HCT116 (cell line): ENCODE measurements around the gene PRLR. TPM values are rescaled to one million over a fixed set of nuclear protein-coding genes. Genes with fewer than 3 reads are reported as not detected.

Experiments
- ATAC-seq: fragments of 200-7000 bp; cut with Tn5 transposase; 2 replicates; pipeline ENCODE4 v1.9.1; 2020; ENCODE audit warnings: mild to moderate bottlenecking, moderate library complexity
- BruUV-seq: library from RNA; stranded (reverse); fragments of 400-500 nt; replicated peaks from 2 replicates; lab custom pipeline; 2021; lab: Mats Ljungman, UMichigan
- CTCF ChIA-PET: fragments of 300-600 bp; sonication (Branson Sonifier 250); formaldehyde crosslinking; loops from one replicate; lab custom pipeline; 2021; ENCODE audit warnings: antibody characterized with exemption; lab: Charles Lee
- POLR2A ChIA-PET: fragments of 300-600, 350-600 bp; sonication (Branson Sonifier 250); formaldehyde crosslinking; loops from one replicate; lab custom pipeline; 2021; ENCODE audit warnings: antibody characterized with exemption; lab: Charles Lee
- RAD21 ChIA-PET, 2 experiments: fragments of 300-600 bp; sonication (Branson Sonifier 250); formaldehyde crosslinking; loops; one replicate each; lab custom pipeline; 2023; ENCODE audit warnings: low total read pairs in 2 of 2; ENCODE audit not compliant: uncharacterized antibody in 2 of 2, unreplicated experiment in 2 of 2, low non-redundant PET in 1 of 2; lab: Charles Lee
- DNase-seq: peaks from one replicate; pipeline ENCODE4 v3.0.0-alpha.2; 2010; ENCODE audit warnings: low read depth, low spot score
- H2AFZ ChIP-seq: fragments of 200-600 bp; shearing (Covaris generic), sonication (generic); 2 replicates; pipeline ENCODE4 v1.6.1; 2017; ENCODE audit warnings: low read depth, mixed run types, mixed read lengths, antibody characterized with exemption, low read length; ENCODE audit not compliant: poor library complexity, severe bottlenecking
- H3K27ac ChIP-seq: 2 replicates; pipeline ENCODE4 v1.5.1; 2012; ENCODE audit warnings: low read depth, low read length
- H3K27me3 ChIP-seq: fragments of 200-600 bp; sonication (generic); 2 replicates; pipeline ENCODE4 v1.6.1; 2016; ENCODE audit warnings: mixed run types, low read length, mixed read lengths; ENCODE audit not compliant: insufficient read depth
- H3K36me3 ChIP-seq, 2 experiments: fragments of 200-500 bp in 1 of 2; fragments of 200-600 bp in 1 of 2; sonication (Bioruptor generic) in 1 of 2; sonication (generic) in 1 of 2; 2 replicates each; pipeline versions ENCODE4 v1.5.1 to v1.6.1; 2014 to 2016; ENCODE audit warnings: low read length in 2 of 2, inconsistent platforms in 1 of 2, mixed read lengths in 1 of 2, mixed run types in 1 of 2; ENCODE audit not compliant: insufficient read depth in 2 of 2, control insufficient read depth in 1 of 2
- H3K4me1 ChIP-seq, 2 experiments: fragments of 200-600 bp in 1 of 2; sonication (generic) in 1 of 2; 2 replicates each; pipeline versions ENCODE4 v1.5.1 to v1.6.1; 2012 to 2017; ENCODE audit warnings: low read length in 2 of 2, inconsistent platforms in 1 of 2, mild to moderate bottlenecking in 1 of 2, mixed read lengths in 1 of 2, mixed run types in 1 of 2, moderate library complexity in 1 of 2; ENCODE audit not compliant: insufficient read depth in 2 of 2, control insufficient read depth in 1 of 2
- H3K4me2 ChIP-seq: fragments of 200-600 bp; sonication (generic); 2 replicates; pipeline ENCODE4 v1.6.1; 2017; ENCODE audit warnings: mixed run types, low read length, mixed read lengths
- H3K4me3 ChIP-seq, 2 experiments: fragments of 200-600 bp in 1 of 2; sonication (generic) in 1 of 2; replicated peaks in 1 of 2; 2 replicates each; pipeline ENCODE4 v1.5.1; 2011 to 2016; ENCODE audit warnings: low read length in 2 of 2, control low read depth in 1 of 2, low read depth in 1 of 2, mild to moderate bottlenecking in 1 of 2, mixed read lengths in 1 of 2, mixed run types in 1 of 2
- H3K79me2 ChIP-seq: fragments of 200-600 bp; sonication (generic); 2 replicates; pipeline ENCODE4 v1.6.1; 2017; ENCODE audit warnings: mild to moderate bottlenecking, mixed run types, low read length, moderate library complexity, mixed read lengths; ENCODE audit not compliant: insufficient read depth
- H3K9ac ChIP-seq: fragments of 200-600 bp; sonication (generic); 2 replicates; pipeline ENCODE4 v1.6.1; 2016; ENCODE audit warnings: low read length, mixed read lengths
- H3K9me2 ChIP-seq: fragments of 200-600 bp; sonication (generic), shearing (Covaris generic); 2 replicates; pipeline ENCODE4 v1.6.1; 2017; ENCODE audit warnings: mixed run types, mild to moderate bottlenecking, moderate library complexity; ENCODE audit not compliant: insufficient read depth
- H3K9me3 ChIP-seq, 2 experiments: fragments of 200-500 bp in 1 of 2; fragments of 200-600 bp in 1 of 2; sonication (Bioruptor generic) in 1 of 2; sonication (generic) in 1 of 2; 2 replicates each; pipeline ENCODE4 v1.6.1; 2014 to 2017; ENCODE audit warnings: low read length in 2 of 2, mixed read lengths in 2 of 2, inconsistent platforms in 1 of 2, low read depth in 1 of 2, mild to moderate bottlenecking in 1 of 2, mixed run types in 1 of 2, moderate library complexity in 1 of 2; ENCODE audit not compliant: control insufficient read depth in 1 of 2, insufficient read depth in 1 of 2
- H4K20me1 ChIP-seq: fragments of 200-600 bp; sonication (generic), shearing (Covaris generic); 2 replicates; pipeline ENCODE4 v1.6.1; 2017; ENCODE audit warnings: mixed run types, mild to moderate bottlenecking, moderate library complexity; ENCODE audit not compliant: insufficient read depth
- CBX3 ChIP-seq: IDR thresholded peaks from 2 replicates; pipeline ENCODE4 v1.6.1; 2012; ENCODE audit warnings: low read depth
- CEBPB ChIP-seq: IDR thresholded peaks from 2 replicates; pipeline ENCODE4 v1.6.1; 2012; ENCODE audit warnings: low read depth
- CTCF ChIP-seq, 3 experiments: fragments of 200-600 bp in 1 of 3; sonication (generic) in 1 of 3; IDR thresholded peaks in 2 of 3; conservative IDR thresholded peaks in 1 of 3; 2 replicates each; pipeline ENCODE4 v1.5.1; 2012 to 2017; ENCODE audit warnings: low read depth in 2 of 3, low read length in 2 of 3, antibody characterized with exemption in 1 of 3, borderline replicate concordance in 1 of 3, control low read depth in 1 of 3, mild to moderate bottlenecking in 1 of 3, mixed read lengths in 1 of 3, mixed run types in 1 of 3, moderate library complexity in 1 of 3; ENCODE audit not compliant: insufficient read depth in 1 of 3
- EGR1 ChIP-seq: IDR thresholded peaks from 2 replicates; pipeline ENCODE4 v1.6.1; 2012; ENCODE audit warnings: low read depth
- ELF1 ChIP-seq: IDR thresholded peaks from 2 replicates; pipeline ENCODE4 v1.6.1; 2012; ENCODE audit warnings: low read depth, borderline replicate concordance
- EZH2phosphoT487 ChIP-seq: fragments of 200-600 bp; IDR thresholded peaks from 2 replicates; pipeline ENCODE4 v1.6.1; 2018; ENCODE audit warnings: antibody characterized with exemption, borderline replicate concordance
- FOSL1 ChIP-seq: IDR thresholded peaks from 2 replicates; pipeline ENCODE4 v1.6.1; 2012; ENCODE audit warnings: low read depth
- JUND ChIP-seq: IDR thresholded peaks from 2 replicates; pipeline ENCODE4 v1.6.1; 2012
- TCF7L2 ChIP-seq: IDR thresholded peaks from 2 replicates; pipeline ENCODE4 v1.7.0; 2011; ENCODE audit warnings: borderline replicate concordance, inconsistent platforms; ENCODE audit not compliant: insufficient read depth, insufficient read length; ENCODE audit errors: extremely low read depth
- YY1 ChIP-seq: IDR thresholded peaks from 2 replicates; pipeline ENCODE4 v1.6.1; 2011; ENCODE audit warnings: low read length, low read depth, moderate library complexity, mild to moderate bottlenecking; ENCODE audit not compliant: insufficient replicate concordance; ENCODE audit errors: extremely low read depth
- intact Hi-C: fragments of 100-400 bp; cut with micrococcal nuclease; formaldehyde crosslinking; loops from 2 replicates; pipeline ENCODE4 v1.10.0; 2022
- total RNA-seq: library from RNA; stranded (reverse); gene quantifications from one replicate; pipeline ENCODE4 v1.2.1, GENCODE V29; 2021; ENCODE audit not compliant: unreplicated experiment
- TF ChIP-seq, protein P1 (sequence below): IDR thresholded peaks from 2 replicates; pipeline ENCODE4 v1.6.1; 2012
- TF ChIP-seq, protein P2 (sequence below): IDR thresholded peaks from 2 replicates; pipeline ENCODE4 v1.6.1; 2012
- TF ChIP-seq, protein P3 (sequence below): IDR thresholded peaks from 2 replicates; pipeline ENCODE4 v1.6.1; 2011; ENCODE audit warnings: mild to moderate bottlenecking, low read length, moderate library complexity; ENCODE audit not compliant: insufficient replicate concordance; ENCODE audit errors: extremely low read depth

Gene PRLR
- total RNA-seq, 1 experiment from 2014 or later = 0.10 TPM

DNA sequence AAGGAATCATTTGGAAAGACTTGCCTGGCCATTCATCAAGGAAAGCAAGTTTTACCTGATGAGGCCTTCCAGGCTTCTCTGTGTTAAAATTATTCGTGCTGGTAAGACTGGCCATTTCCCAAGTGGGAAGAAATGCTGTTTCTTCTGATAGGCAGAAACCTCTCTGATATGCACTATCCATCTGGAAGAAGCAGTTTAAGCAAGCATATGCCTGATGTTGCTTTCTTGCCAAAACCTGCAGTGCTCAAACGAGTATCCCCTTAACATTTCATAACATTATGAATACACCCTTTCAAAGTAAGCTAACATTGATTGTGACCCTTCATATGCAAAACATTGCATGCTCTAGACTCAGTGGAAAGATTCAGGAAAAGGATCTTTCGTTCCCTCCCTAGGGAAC, 36.0 kb upstream of the PRLR start:
- Histone ChIP-seq H3K9me3 (no peaks in the 10 kb centered on the region), H3K4me3 (no peak overlapping the region), H3K9ac (no peak overlapping the region), H4K20me1 (no peaks in the 10 kb centered on the region), H3K27me3 (no peaks in the 10 kb centered on the region), H2AFZ (no peak overlapping the region), H3K4me2 (no peak overlapping the region), H3K79me2 (no peaks in the 10 kb centered on the region), H3K27ac (no peak overlapping the region), H3K9me2 (no peaks in the 10 kb centered on the region), H3K4me1 (no peaks in the 10 kb centered on the region), H3K36me3 (no peaks in the 10 kb centered on the region)
- TF ChIP-seq EGR1 (no peak), YY1 (no peak), CEBPB (no peak), TCF7L2 (no peak), JUND (no peak), CBX3 (no peak), ELF1 (no peak), CTCF (IDR thresholded peaks at IDR 0.05 in 2 of 3, conservative IDR thresholded peaks at IDR 0.05 in 1 of 3; ENCODE audit: borderline replicate concordance in 1 of 3, insufficient read depth in 1 of 3, low read depth in 2 of 3, low read length in 2 of 3) (no peak), FOSL1 (no peak), EZH2phosphoT487 (no peak)
- TF ChIP-seq, protein P1, sequence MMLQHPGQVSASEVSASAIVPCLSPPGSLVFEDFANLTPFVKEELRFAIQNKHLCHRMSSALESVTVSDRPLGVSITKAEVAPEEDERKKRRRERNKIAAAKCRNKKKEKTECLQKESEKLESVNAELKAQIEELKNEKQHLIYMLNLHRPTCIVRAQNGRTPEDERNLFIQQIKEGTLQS = no peak
- TF ChIP-seq, protein P2, sequence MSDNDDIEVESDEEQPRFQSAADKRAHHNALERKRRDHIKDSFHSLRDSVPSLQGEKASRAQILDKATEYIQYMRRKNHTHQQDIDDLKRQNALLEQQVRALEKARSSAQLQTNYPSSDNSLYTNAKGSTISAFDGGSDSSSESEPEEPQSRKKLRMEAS = no peak
- TF ChIP-seq, protein P3, sequence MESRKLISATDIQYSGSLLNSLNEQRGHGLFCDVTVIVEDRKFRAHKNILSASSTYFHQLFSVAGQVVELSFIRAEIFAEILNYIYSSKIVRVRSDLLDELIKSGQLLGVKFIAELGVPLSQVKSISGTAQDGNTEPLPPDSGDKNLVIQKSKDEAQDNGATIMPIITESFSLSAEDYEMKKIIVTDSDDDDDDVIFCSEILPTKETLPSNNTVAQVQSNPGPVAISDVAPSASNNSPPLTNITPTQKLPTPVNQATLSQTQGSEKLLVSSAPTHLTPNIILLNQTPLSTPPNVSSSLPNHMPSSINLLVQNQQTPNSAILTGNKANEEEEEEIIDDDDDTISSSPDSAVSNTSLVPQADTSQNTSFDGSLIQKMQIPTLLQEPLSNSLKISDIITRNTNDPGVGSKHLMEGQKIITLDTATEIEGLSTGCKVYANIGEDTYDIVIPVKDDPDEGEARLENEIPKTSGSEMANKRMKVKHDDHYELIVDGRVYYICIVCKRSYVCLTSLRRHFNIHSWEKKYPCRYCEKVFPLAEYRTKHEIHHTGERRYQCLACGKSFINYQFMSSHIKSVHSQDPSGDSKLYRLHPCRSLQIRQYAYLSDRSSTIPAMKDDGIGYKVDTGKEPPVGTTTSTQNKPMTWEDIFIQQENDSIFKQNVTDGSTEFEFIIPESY = no peak
- intact Hi-C loops = no loop called here
- ChIA-PET RAD21 (no interaction called here), POLR2A (no interaction called here), CTCF (no interaction called here)
- ATAC-seq (no peak), DNase-seq (no peak)
- BruUV-seq = no TSS peak
